LNCAP (cell line): ENCODE measurements around the gene SMARCAL1.

Source experiments
- CTCF ChIP-seq: fragments of 450-650 bp; IDR thresholded peaks from 2 replicates; pipeline ENCODE4 v1.5.1; 2017; ENCODE audit warnings: mild to moderate bottlenecking

The SMARCAL1 gene

GRCh38 chr2:216412022-216412999, at the start of gene SMARCAL1:
TSS of gene SMARCAL1 (plus strand) at chr2:216412484. CDS start at chr2:216414705, 2,221 bp downstream.
- TF ChIP-seq CTCF, result no peak

GRCh38 chr2:216362730-216363129, 49.6 kb upstream of the SMARCAL1 start:
- no peak for TF ChIP-seq CTCF

GRCh38 chr2:216363221-216363620, 49.1 kb upstream of the SMARCAL1 start:
- no peak for TF ChIP-seq CTCF

- TF ChIP-seq CTCF, result no peak
Observed at GRCh38 chr2:216365518-216365917, 46.8 kb upstream of the SMARCAL1 start.

GRCh38 chr2:216366777-216367471, 45.4 kb upstream of the SMARCAL1 start:
- no peak for TF ChIP-seq CTCF

GRCh38 chr2:216369821-216370220, 42.5 kb upstream of the SMARCAL1 start:
- TF ChIP-seq CTCF, result no peak

GRCh38 chr2:216370961-216371712, 41.1 kb upstream of the SMARCAL1 start:
- no peak for TF ChIP-seq CTCF
